Right kidney (tissue), 1 donor: ENCODE data around the gene MGST3.
"Not testable (repeated sequence)": the region's sequence is repeated elsewhere in the genome, so short reads cannot be mapped to it uniquely, and the experiment has no call there.

Experiments used
- DNase-seq: peaks from one replicate; pipeline ENCODE4 v3.0.0-alpha.2; 2016

Gene MGST3

GRCh38 chr1:165648919-165649572 lies 18.0 kb downstream of the MGST3 start:
- no peak for DNase-seq

DNA sequence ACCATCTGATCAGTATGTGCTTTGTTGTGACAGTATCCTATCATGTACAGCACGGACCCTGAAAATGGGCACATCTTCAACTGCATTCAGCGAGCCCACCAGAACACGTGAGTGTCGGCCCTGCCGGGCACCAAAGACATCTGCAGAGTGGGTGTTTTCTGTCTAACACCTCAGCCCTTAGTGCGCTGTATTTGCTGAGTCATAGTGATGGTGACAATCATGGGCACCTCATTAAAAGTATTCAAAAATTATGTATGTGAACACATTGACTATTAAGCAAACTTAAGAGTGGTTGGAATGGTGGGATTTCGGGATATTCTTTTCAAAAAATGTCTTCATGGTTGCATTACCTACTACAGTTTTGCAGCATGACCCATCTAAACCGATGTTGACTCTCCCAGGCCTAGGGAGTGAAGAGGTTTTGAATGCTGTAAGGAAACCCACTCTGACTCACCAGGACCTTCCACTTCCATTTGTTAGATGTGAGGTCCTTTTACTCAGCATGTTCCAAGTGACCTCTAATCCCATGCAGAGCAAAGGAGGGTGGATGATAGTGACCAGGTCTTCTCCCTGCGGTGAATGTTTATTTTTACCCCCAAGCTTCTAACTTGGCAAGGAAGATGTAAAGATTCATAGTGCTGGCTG lies 20.1 kb downstream of the MGST3 start:
- DNase-seq = no peak

- not testable (repeated sequence) for DNase-seq
Measured at GRCh38 chr1:165658766-165659580, 27.9 kb downstream of the MGST3 start.

- no peak for DNase-seq
Measured at GRCh38 chr1:165659581-165659895, 28.5 kb downstream of the MGST3 start.

DNA sequence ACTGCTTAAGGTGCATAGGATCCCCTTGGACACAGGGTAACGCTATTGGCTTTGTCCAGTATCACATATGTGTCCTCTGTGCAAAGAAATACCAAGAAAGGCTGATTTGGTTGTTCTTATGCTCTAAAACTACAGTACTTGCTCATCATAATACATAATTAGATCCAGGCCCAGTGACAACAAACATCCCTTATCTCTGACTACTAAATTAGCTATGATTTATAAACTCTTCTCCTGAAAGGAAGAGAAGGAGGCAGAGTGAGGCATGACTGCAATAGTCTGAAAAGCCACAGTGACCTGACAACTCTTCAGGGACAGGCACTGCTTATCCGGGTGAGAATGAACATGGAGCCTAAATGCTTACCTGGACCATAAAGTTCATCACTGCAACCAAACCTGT lies 30.7 kb downstream of the MGST3 start:
- DNase-seq = no peak

DNA sequence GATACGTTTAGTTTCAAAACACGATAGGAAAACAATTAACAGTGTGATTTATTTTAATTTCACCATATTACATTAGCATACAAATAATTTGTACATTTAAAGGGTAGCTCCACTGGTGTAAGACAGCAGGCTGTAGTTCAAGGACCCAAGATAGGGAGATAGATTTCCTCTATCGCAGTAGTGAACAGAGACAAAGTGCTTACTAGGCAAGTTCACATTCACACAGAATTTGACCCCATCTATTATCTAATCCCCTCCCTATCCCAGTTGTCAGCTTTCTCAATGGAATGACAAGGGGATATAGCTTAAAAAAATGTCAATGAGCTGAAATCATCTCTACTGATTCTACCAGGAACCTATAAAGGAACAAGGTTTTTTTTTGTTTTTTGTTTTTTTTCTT lies 31.2 kb downstream of the MGST3 start:
- DNase-seq = no peak

DNA sequence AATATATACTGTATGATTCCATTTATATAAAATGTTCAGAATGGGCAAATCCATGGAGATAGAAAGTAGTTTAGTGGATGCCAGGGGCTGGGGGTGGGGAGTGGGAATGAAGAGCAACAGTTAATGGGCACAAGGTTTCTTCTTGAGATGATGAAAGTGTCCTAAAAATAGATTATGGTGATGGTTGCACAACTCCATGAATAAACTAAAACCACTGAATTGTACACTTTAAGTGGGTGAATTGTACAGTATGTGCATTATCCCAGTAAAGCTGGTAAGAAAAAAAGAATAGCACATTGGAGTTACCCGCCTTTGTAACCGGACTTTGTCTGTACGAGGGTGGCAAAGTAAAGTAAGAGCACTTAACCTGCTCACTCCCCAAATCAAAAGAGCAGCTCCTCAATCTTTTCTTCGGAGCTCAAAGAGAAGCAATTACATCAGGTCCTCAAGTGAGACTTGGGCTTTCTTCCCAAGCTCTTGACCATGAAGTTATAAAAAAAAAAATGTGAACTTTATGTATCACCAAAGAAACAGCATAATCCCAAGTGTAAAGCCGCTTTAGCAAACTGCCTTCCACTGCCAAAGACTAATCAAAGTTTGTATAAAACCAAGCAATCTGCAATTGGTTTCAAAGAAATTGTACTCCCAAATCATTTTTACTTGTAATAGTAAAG lies 35.3 kb downstream of the MGST3 start:
- DNase-seq = no peak

GRCh38 chr1:165668184-165668583 lies 37.1 kb downstream of the MGST3 start:
- no peak for DNase-seq

GRCh38 chr1:165671526-165671925 lies 40.5 kb downstream of the MGST3 start:
- DNase-seq = no peak

GRCh38 chr1:165674599-165674998 lies 43.6 kb downstream of the MGST3 start:
- no peak for DNase-seq

DNA sequence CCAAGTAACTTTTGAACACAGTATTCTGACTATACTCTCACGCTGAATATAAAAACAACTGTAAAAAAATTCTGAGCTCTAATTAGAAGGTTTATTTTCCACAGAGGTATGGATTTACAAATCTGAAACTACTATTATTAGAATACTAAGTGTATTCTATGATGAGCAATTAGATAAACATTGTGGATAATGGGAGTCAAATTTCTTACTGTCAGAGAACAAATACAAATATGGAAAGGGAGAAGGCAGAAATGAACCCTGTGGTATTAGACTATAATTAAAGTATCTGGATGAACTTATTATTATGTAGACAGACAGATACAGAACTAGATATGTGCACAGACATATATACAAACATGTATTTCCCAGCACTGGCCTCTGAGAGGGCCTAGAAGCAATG lies 44.8 kb downstream of the MGST3 start:
- no peak for DNase-seq

DNA sequence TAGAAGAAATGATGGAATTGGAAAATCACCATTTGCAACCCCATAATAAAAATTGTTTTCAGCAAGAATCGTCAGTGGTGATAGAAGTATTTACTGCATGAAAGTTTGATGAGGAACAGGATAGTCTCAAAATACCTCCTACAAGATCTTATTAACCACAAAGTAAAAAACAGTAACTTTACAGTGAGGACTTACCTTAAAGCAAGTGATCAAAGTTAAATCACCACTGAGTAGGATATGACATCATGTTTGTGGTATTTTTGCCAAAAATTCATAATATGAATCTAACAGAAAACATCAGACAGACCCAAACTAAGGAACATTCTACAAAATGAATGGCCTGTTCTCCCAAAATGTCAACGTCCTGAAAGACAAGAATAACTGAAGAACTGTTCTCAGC lies 47.5 kb downstream of the MGST3 start:
- no peak for DNase-seq

GRCh38 chr1:165679282-165680036 lies 48.4 kb downstream of the MGST3 start:
- no peak for DNase-seq

DNA sequence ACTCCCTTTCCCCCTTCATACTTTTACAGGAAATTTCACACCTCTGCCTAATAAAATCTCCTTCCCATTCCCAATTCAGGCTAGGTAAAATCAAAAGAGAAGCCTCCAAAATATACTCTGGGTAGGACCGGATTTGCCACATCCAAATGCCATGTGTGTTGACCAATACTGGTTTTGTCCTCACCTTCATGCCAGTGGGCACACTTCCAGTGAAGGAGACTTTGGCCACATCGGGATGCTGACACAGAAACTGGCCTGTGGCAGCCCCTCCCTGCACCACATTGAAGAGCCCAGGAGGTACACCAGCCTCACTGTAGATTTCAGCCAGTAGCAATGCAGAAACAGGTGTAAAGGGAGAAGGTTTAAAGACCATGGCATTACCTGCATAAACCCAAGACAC lies 49.3 kb downstream of the MGST3 start:
- DNase-seq = no peak

GRCh38 chr1:165680773-165681172 lies 49.7 kb downstream of the MGST3 start:
- not testable (repeated sequence) for DNase-seq

DNA sequence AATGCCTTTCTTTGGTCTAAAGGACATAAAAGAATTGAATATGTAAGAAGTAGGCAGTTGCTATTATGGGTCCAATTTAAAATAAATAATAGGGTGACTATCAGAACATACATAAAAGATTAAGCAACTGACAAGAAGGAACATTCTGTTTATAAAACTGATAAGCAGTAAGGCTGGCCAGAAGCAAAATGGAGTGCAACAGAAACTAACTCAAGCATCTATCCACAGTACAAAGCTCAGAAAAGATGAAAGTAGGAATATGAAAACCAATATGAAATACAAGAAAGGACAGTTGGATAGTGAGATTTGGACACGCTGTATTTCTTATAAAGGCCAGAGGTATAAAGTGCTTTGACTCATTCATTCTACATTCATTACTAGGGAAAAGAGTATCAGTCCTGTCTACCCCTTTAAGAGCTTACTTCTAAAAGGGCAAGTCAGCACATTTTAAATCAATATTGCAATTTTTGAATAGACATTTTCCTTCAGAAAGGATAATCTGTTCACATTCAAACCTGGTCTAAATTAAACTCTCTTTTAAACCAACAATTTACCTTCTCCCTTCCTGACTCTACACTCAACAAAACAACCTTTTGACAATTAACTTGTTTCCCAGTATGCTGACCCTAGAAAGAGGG lies 52.9 kb downstream of the MGST3 start:
- DNase-seq = no peak

DNA sequence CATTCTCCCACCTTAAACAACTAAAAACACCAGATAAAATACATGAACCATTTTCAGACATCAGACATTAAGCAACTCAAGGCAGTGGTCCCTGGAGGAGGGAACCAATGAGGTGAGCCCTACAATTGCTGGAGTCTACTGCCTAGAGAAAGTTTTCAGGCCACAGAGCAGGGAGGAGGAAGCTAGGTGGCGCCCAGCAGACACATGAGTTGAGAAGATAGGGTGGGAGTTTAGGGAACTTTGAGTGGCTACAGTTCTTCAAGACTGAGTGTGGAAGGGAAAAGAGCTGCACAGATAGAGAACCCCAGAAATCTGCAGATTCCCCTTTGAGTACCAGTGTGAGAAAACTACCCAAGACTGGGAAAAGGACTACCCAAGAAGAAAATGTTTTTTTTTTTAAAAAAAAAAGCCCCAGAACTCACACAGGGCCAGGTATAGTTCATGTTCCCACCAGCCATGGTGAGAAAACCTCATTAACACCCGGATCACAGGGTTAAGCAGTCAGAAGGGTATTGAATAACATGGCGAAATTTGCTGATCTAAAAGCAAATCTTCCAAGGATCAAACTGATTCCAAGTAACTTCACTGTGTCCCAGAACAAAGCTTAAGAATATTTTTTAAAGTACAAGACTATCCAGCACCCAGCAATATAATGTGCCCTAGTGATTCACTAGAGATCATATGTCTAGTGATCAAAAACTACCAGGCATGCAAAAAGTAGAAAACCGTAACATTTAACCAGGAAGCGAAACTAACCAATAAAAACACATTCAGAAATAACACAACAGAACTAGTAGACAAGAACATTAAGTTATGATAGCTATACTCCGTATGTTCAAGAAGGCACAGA lies 55.3 kb downstream of the MGST3 start:
- DNase-seq = no peak

- DNase-seq = no peak
Measured at GRCh38 chr1:165686971-165687433, 56.0 kb downstream of the MGST3 start.

DNA sequence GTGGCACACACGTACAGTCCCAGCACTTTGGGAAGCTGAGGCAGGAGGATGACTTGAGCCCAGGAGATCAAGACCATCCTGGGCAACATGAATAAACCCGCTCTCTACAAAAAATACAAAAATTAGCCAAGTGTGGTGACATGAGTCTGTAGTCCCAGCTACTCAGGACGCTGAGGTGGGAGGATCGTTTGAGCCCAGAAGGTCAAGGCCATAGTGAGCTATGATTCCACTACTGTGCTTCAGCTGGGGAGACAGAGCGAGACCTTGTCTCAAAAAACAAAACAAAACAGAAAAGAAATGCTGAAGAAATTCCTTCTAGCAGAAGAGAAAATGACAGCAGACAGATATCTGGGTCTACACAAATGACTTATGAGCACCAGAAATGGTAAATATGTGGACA lies 57.0 kb downstream of the MGST3 start:
- DNase-seq = no peak

DNA sequence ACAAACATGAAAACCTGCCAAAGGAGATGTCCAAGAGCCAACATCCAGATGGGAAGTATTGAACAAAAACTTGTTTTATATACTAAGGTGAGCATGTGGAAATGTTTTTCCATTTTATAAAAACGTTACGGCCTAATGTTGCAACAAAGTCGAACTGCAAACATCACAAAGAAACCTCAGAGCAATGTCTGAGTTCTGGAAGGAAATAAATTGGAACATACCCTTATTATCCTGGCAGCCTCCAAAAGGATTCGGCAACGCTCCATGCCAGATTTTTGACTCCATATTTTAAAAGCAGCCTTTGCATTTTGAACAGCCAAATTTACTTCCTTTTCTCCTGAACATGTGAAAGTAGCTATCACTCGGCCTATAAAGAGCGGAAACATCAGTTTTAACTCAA lies 64.0 kb downstream of the MGST3 start:
- DNase-seq = no peak

GRCh38 chr1:165696625-165697100 lies 65.6 kb downstream of the MGST3 start:
- DNase-seq = no peak
